GM18519 (cell line): Measurements from ENCODE around the gene VWA7.

Experiments used
- ATAC-seq: cut with Tn5 transposase; IDR thresholded peaks from one replicate; pipeline ENCODE4 v1.9.1; 2021; ENCODE audit warnings: mild to moderate bottlenecking, moderate library complexity; ENCODE audit not compliant: unreplicated experiment, low FRiP score

VWA7 gene

DNA sequence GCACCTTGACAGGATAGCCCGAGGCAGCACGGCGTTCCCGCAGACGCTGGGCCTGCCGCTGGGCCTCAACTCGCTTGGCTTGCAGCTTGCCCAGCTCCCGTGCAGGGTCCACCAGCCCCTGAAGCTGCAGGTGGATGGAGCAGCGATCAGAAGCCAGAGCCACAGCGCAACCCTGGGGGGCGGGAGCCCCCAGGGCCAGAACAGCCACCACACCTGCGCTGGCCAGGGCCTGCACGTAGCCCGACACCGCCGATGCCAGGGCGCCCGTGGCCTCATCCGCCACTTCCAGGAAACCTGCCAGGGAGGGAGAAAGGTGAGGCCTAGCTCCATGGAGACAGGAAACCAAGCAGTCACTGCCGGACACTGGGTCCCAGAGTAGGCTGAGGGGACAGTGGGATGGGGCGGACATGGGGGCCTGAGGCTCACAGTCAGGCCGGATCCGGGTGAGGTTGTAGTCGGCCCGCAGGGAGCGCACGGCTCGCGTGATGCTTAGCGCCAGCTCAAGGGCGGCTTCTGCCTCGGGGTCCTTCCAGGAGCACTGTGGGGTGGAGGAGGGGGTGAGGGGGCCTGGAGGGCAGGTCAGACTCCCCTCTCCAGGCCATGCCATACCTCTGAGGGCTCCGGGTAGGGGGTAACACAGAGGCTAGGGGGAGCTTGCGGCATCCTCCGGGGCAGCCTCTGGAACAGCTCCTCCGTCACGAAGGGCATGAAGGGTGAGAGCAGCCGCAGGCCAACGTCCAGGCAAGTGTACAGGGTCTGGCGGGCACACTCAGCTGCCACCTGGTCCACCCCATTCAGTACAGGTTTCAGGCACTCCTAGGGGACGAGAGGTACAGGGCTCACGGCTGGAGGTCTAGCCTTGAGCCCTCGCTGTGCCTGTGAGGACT lies 2.1 kb upstream of the VWA7 start:
- ATAC-seq: no peak

DNA sequence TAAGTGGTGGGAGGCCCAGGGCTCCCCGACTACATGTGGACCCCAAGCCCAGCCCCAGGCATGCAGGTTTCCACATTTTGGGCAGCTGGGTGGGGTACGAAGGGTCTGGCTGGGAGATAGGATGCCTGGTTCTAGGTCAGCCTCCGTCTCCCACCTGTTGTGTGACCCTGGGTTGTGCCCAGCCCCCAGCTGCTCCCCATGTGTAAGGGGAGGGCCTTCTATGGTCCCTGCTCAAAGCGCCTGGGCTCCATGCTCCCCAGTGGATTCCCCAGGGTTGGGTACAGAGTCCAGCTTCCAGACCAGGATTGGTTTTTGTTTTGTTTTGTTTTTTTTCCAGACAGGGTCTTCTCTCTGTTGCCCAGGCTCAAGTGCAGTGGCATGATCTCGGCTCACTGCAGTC lies 1.1 kb upstream of the VWA7 start:
- no peak for ATAC-seq

DNA sequence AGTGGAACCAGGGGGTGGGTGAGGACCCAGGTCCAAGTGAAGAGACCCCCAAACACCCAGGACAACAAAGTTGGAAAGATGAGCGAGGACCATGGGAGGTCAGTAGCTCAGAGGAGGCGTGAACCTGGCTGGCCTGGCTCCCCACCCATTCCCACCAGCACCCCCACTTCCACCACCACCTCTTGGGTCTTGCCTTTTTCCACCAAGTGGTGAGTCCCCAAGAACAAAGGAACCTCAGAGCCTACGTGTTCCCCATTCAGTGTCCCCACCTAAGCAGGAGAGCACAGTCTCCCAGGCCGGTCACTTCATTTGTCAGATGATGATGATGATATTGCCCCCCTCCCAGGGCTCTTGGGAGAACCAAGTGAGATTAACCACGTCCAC lies 531 bp upstream of the VWA7 start:
- no peak for ATAC-seq

DNA sequence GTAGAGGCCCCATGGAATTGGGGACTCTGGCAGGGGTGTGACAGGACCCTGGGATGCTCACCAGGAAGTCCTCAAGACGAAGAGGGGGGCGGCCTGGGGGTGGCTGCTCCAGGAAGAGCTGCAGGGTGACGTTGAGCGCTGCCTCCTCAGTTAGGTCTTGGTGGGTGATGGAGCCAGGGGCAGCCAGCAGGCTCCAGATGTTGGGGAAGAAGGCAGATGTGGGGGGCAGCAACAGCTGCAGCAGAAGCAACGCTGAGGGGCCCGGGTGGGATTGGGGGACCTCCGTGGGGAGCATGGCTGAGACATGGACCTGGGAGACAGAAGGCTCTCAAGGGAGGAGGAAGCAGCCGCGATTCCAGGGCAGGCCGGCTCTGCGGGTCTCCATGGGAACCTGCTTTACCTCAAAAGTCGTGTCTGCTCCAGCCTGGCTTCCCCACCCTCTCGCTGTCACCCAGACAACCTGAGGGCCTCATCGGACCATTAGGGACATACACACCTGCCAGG lies 591 bp downstream of the VWA7 start:
- no peak for ATAC-seq

DNA sequence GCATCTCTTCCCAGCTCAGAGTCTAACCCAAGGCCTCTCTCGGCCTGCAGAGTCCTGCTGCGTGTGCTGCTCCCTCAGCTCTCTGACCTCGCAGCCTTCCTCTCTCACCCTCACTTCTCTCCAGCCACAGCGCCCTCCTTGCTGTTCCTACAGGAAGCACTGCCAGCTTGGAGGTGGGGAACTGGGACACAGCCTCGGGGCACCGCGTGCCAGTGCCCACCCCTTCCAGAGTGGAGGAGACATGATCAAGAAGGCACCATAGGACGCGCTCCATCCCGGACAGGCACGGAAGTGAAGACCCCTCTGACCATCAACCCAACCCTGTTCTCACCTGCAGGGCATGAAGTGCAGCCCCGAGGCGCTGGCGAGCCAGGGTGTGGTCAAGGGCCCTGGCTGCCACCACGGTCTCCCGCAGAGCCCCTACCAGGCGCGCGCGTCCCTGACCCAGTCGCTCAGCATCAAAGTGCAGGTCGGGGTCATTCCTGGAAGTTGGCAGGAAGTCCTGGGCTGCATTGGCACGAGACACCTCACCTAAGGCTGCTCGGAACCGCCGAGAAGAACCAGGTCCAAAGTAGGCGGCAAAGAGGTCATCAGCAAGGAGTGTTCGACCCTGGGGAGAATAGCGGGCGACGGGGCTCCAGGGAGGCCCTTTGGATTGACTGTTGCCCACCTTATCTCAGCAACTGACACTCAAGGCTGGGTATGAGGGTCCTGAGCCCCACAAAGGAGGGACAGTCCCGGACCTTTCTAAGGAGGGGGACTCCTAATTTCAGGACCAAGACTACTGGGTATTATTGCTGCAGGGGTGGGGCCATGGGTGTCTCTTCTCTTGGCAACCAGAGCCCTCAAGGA lies 1.3 kb downstream of the VWA7 start:
- no peak for ATAC-seq

DNA sequence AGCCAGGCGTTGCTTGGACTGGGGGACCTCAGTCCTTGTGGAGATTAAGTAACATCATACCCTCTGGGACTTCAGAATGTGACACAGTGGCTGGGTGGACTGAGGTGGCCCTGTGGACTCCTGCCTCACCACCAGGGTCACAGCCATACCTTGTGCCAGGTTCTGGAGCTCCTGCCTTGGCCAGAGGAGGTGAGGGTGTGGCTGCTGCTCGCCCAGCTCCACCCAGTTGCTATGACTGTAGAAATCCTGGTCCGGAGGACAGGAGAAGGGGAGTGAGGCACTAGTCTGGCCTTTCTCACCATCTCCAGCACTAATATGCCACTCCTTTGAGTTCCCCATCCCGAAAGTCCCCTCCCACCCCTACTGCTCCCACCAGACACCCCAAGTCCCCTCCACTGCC lies 1.9 kb downstream of the VWA7 start:
- no peak for ATAC-seq

DNA sequence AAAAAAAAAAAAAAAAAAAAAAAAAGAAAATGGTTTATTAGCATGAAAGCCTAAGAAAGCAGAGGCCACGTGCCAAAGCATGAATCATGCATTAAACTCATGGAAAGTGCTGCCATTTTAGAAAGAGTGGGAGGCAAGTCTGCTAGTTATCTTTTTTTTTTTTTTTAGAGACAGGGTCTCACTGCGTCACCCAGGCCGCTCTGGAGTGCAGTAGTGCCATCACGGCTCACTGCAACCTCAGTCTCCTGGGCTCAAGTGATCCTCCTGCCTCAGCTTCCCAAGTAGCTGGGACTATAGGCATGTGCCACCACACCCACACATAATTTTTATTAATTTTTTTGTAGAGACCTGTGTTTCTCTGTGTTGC lies 5.2 kb downstream of the VWA7 start:
- ATAC-seq: no peak

DNA sequence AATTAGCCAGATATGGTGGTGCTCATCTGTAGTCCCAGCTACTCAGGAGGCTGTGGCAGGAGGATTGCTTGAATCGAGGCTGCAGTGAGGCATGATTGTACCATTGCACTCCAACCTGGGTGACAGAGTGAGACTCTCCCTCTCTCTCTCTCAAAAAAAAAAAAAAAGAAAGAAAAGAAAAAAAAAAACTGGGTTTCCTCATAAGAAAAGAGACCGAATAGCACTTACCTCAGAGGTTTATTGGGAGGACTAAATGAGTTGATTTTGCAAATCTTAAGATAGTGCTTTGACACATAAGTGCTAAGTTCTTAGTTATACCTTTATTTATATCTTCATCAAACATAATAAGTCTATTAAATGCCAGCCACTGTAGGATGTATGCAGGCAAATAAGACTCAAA lies 6.3 kb downstream of the VWA7 start:
- ATAC-seq: no peak

DNA sequence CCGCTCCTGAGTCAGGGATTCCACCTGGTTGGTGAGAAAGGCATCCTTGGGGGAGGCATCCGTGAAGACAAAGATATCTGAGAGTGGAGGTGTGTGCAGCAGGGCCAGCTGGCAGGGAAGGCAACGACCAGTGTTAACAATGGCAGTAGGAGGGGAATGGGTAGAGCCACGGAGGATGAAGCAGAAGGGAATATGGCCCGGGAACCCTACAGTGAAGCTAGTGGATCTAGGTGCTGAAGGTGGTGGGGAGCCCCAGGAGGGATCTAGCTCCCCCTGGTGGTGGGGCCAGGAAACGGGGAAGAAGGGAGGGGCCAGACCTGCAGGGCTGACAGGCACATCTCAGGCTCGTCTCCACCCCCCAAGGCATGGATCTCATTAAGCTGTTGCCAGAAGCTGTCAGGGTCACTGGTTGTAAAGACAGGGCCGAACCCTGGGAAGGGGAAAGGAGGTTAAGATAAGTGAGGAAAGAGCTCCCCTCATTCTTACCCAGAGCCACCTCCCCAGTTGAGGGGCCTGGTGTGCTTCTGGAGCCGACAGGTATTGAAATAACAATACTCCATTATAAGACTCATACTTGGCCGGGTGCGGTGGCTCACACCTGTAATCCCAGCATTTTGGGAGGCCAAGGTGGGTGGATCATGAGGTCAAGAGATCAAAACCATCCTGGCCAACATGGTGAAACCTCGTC lies 7.3 kb downstream of the VWA7 start:
- ATAC-seq: no peak

DNA sequence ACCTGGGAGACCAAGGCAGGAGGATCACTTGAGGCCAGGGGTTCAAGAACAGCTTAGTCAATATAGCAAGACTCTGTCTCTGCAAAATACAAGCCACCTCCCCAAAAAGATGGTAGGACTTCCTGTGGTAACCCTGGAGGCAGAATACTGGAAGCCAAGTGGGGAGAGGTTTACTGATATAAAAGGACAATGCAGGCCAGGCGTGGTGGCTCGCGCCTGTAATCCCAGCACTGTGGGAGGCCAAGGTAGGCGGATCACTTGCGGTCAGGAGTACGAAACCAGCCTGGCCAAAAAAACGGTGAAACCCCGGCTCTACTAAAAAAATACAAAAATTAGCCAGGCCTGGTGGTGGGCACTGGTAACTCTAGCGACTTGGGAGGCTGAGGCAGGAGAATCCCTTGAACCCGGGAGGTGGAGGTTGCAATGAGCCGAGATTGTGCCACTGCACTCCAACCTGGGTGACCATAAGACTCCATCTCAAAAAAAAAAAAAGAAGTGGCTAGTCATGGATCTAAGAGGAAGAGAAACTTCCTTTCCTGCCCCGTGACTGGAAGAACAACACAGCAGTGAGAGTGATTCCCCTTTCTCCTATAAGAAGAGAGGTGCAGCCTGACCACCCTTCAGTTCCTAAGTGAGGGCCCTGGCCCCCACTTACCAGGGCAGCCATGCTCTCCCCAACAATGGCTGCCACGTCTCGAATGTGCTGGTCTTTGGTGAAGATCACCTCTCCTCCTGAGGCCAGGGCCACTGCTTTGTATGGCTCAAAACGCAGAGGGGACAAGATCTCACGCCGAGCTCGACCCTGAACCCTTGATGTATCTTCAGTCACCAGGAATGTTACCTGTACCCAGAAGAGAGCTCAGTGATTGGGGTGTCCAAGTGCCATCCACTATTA lies 8.5 kb downstream of the VWA7 start:
- no peak for ATAC-seq

DNA sequence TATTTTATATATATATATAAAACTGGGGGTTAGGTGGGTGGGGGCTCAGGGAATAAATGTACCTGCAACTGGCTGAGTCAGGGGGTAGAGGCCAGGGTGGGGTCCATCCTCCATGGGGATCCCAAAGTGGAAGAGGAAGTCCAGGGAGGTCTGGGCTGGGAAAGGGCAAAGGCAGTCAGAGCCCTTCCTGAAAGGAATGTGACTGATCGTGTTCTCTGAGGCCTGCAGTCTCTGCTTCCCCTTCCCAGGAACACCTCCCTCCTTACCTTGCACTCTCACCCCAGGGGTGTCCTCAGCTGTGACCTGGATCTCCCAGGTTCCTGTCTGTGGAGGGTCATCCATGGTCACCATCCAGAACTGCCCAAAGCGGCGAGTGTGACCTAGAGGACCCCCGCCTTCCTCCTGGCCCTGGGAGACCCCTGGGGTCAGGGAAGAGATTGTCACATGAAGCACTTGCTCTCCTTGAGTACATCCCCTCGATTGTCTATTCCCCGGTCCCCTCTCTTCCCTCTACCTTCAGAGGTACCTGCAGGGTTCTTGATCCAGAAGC lies 10.0 kb downstream of the VWA7 start:
- no peak for ATAC-seq

DNA sequence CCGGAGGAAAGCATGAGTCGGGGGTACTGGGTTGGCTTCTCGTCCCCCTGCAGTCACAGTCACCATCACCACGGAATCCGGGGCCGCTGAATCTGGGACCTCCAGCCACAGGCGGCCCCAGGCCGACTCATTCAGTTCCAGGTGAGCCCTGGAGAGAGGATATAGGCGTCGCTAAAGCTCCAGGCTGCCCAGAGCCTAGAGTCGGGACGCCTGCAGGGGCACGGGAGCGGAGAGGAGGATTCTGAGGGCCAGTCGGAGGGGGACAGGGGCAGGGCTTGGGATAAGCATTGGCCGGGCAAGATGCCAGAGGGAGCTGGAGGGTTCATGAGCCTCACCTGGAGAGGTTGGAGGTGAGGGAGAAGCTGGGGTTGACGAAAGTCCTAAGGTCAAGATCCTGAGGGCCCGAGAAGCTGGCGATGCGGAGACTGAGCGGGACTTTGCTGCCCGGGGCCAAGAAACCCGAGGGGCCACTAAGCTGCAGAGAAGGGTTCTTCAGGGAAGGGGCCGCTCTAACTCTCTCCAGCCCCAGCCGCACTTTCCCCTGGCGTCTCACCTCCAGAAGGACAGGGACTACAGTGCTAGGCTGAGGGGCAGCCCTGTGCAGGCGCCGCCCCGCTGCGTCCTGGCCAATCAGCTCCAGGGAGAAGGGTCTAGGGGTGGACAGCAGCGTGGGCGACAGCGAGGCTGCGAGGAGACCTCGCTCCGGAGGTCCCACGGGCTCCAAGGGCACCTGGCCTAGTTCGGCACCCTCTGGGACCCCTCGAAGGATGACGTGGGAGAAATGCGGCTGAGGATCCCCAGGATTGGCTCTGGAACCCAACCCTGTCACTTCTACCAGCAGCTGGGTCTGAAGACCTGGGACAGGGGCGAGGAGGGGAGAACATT lies 11.0 kb downstream of the VWA7 start:
- ATAC-seq: no peak

DNA sequence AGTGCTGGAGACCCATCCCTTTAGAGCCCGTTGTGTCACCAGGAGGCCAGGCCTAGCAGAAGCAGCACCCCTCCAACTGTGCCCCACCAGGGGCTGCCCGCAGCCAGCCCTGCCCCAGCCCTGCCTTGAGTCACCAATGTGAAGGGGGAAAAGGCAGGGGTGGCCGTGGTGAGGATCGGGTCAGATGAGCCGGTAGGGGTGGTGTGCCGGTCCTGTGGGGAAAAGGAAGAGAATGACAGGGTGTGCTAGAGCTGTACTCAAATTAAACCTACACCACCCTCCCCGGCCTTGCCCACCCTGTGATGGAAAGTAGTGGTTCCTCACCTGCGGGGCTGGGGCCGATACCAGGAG lies 11.6 kb downstream of the VWA7 start:
- no peak for ATAC-seq

DNA sequence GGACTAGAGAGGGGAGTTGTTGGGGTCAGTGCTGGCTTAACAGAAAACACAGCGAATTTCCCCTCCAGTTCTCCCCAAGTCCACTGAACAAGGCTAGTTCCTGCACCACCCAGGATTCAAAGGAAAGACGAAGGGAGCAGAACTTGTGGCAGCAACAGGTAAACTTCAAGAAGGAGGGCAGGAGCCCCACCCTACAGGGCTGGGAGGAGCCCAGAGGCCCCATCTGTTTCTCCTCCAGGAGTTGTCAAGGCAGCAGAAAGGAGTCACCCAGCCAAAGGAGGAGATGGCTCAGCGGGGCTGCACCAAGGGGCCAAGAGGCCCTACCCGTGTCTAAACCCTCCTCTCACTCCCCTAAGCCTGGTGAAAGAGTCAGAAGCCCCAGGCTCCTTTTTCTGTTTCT lies 12.9 kb downstream of the VWA7 start:
- ATAC-seq: no peak

DNA sequence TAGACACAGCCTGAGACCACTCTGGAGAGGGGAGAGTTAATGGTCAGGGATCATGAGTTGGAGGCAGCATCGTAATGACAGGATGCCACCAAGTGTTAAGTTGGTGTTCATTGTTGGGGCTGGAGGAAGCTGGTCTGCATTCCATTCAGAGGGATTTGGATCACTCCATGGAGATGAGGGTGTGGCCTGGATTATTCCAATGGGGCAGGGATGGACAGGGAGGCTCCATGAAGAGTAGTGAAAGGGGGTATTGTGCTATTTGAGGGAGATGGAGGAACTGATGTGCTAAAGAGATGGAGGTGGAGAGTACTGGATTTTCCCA lies 13.5 kb downstream of the VWA7 start:
- no peak for ATAC-seq

DNA sequence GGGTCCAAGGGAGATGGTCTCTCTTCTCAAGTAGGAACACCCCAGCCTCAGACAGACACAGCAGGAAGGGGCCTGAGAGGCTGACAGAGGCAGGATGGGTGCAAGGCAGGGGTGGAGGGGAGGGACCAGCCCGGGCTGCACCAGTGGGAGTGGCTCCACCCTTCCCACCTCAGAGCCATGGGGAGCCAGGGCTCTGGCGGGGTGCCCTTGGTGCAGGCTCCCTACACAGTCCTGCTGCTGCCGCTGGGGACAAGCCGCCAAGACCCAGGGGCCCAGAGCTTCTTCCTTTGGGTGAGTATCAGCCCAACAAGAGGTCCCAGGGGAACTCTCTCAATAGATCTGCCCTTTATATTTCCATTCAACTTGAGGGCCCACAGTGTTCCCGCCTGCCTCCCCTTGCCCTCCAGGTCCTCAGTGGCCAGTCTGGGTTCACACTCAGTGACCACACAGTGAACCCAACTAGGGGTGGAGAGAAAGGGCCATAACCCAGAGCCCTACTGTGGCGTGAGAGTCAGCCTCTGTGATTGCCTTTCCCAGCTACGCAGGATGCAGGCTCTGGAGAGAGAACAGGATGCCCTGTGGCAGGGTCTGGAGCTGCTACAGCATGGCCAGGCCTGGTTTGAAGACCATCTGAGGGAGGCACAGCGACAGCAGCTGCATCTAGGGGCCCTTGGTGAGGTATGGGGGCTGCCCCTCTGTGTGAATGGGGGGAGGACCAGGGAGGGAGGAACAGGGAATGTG lies 14.1 kb downstream of the VWA7 start:
- no peak for ATAC-seq

DNA sequence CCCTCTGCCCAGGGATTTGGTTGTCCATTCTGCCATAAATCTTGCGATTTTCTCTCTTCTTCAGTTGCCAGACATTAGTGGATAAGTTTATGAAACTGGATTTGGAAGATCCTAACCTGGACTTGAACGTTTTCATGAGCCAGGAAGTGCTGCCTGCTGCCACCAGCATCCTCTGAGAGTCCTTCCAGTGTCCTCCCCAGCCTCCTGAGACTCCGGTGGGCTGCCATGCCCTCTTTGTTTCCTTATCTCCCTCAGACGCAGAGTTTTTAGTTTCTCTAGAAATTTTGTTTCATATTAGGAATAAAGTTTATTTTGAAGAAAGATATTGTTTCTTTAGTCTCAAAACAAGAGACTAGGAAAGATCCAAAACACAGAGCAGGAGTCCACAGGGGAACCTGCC lies 14.8 kb downstream of the VWA7 start, which contains the start of gene SAPCD1:
SAPCD1 (plus strand) TSS at position 301 of the 400 bp plus-strand sequence. CDS start 399 bp downstream, outside the sequence.
- no peak for ATAC-seq

DNA sequence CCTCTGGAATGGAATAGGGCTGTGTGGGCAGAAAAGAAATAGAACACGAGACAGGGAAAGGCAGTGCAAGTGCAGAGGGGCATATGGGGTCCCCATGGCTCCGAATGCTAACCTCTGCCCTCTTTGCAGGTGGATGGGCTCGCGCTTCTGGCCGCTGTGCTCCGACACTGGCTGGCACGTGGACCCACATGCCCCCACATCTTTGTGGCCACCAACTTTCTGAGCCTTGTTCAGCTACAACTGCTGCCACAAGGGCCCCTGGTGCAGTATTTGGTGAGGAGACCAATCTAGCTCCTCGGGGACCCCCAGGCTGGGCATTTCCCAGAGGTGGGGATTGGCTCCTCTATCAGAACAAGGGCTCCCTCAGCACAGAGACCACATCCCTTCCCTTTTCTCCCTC lies 15.8 kb downstream of the VWA7 start:
- no peak for ATAC-seq
